Measurements from ENCODE around the gene PRDM16. TPM values are rescaled to one million over a fixed set of nuclear protein-coding genes. Genes with fewer than 3 reads are reported as not detected.

The PRDM16 gene
- polyA plus RNA-seq, 1 experiment: 0.06 TPM

- Histone ChIP-seq H3K27me3 (ENCODE audit: control insufficient read depth, insufficient read depth, low read length) (peaks cover 3% of the 10 kb centered on the region), H3K4me3 (ENCODE audit: low read depth, low read length) (no peak overlapping the region), H3K9me3 (ENCODE audit: control insufficient read depth, insufficient read depth, low read length) (no peaks in the 10 kb centered on the region; the same call in 1 of the 2 replicates), H3K27ac (ENCODE audit: low read depth, low read length) (no peak overlapping the region)
- DNase-seq (ENCODE audit: low read depth, low spot score): no peak
- CTCF ChIA-PET: interaction anchor here (1.7 kb wide), 1 partner anchor 13 kb away, joined by 8 read pairs; no protein-coding TSS in a partner anchor
- POLR2A ChIA-PET: no interaction called here
- TF ChIP-seq CTCF (IDR thresholded peaks at IDR 0.05; ENCODE audit: low read depth, low read length): no peak
These were observed 408.4 kb downstream of the PRDM16 start for GRCh38 chr1:3477241-3477995.

- CTCF ChIA-PET: interaction anchor here (1.7 kb wide), 1 partner anchor 13 kb away, joined by 8 read pairs; no protein-coding TSS in a partner anchor
- no peak for TF ChIP-seq CTCF (IDR thresholded peaks at IDR 0.05; ENCODE audit: low read depth, low read length)
- POLR2A ChIA-PET: no interaction called here
- no peaks in the 10 kb centered on the region; the same call in 1 of the 2 replicates for H3K9me3 ChIP-seq (ENCODE audit: control insufficient read depth, insufficient read depth, low read length)
- no peak overlapping the region for H3K27ac ChIP-seq (ENCODE audit: low read depth, low read length)
- peaks cover 3% of the 10 kb centered on the region for H3K27me3 ChIP-seq (ENCODE audit: control insufficient read depth, insufficient read depth, low read length)
- no peak overlapping the region for H3K4me3 ChIP-seq (ENCODE audit: low read depth, low read length)
- DNase-seq (ENCODE audit: low read depth, low spot score): no peak
These were observed 409.2 kb downstream of the PRDM16 start for GRCh38 chr1:3478187-3478586.

GRCh38 chr1:3479511-3480368, 410.7 kb downstream of the PRDM16 start:
- Histone ChIP-seq H3K27ac (ENCODE audit: low read depth, low read length) (no peak overlapping the region), H3K9me3 (ENCODE audit: control insufficient read depth, insufficient read depth, low read length) (no peaks in the 10 kb centered on the region; the same call in 1 of the 2 replicates), H3K27me3 (ENCODE audit: control insufficient read depth, insufficient read depth, low read length) (peaks cover 3% of the 10 kb centered on the region), H3K4me3 (ENCODE audit: low read depth, low read length) (no peak overlapping the region)
- no peak for DNase-seq (ENCODE audit: low read depth, low spot score)
- CTCF ChIA-PET: interaction anchor here (0.8 to 1.7 kb wide), 2 partner anchors 11 to 26 kb away, joined by 4 to 8 read pairs; no protein-coding TSS in a partner anchor
- POLR2A ChIA-PET: no interaction called here
- TF ChIP-seq CTCF (IDR thresholded peaks at IDR 0.05; ENCODE audit: low read depth, low read length): no peak

- DNase-seq (ENCODE audit: low read depth, low spot score): no peak
- peaks cover 3% of the 10 kb centered on the region for H3K27me3 ChIP-seq (ENCODE audit: control insufficient read depth, insufficient read depth, low read length)
- POLR2A ChIA-PET: no interaction called here
- H3K4me3 ChIP-seq (ENCODE audit: low read depth, low read length): no peak overlapping the region
- no peak for TF ChIP-seq CTCF (IDR thresholded peaks at IDR 0.05; ENCODE audit: low read depth, low read length)
- no peak overlapping the region for H3K27ac ChIP-seq (ENCODE audit: low read depth, low read length)
- CTCF ChIA-PET: interaction anchor here (0.8 kb wide), 1 partner anchor 27 kb away, joined by 4 read pairs; no protein-coding TSS in a partner anchor
- no peaks in the 10 kb centered on the region; the same call in 1 of the 2 replicates for H3K9me3 ChIP-seq (ENCODE audit: control insufficient read depth, insufficient read depth, low read length)
These were observed 411.3 kb downstream of the PRDM16 start for GRCh38 chr1:3480369-3480719.

All from AG04450 (cell line).